A549 (cell line): ENCODE data around the gene CACNA1S. TPM values are rescaled to one million over a fixed set of nuclear protein-coding genes. Genes with fewer than 3 reads are reported as not detected.

Source experiments
- ATAC-seq, 2 experiments: fragments of 200-7000 bp in 1 of 2; fragments of >200 bp in 1 of 2; cut with Nextera tagmentation in 1 of 2; cut with Tn5 transposase in 1 of 2; 3 replicates each; pipeline versions ENCODE4 v1.8.0 to v1.9.1; 2018 to 2020; ENCODE audit warnings: mild to moderate bottlenecking in 1 of 2, moderate library complexity in 1 of 2
- CTCF ChIA-PET: fragments of 300-600 bp; sonication (Branson Sonifier 250); formaldehyde crosslinking; extraction: SDS; loops from one replicate; lab custom pipeline; 2021; ENCODE audit warnings: antibody characterized with exemption, inconsistent platforms; lab: Yijun Ruan, JAX
- POLR2A ChIA-PET: fragments of 350-600 bp; formaldehyde crosslinking; extraction: SDS; loops from one replicate; lab custom pipeline; 2021; ENCODE audit warnings: antibody characterized with exemption, inconsistent platforms; lab: Yijun Ruan, JAX
- DNase-seq, 2 experiments: peaks; one replicate each; pipeline versions ENCODE4 v3.0.0 to v3.0.0-alpha.2; 2011 to 2016; ENCODE audit warnings: low read depth in 1 of 2, low spot score in 1 of 2
- FAIRE-seq: peaks from 2 replicates; lab custom pipeline; 2011; peaks lifted over from hg19 to GRCh38; lab: Jason Lieb, UNC
- H3K27ac ChIP-seq, 2 experiments: fragments of >200 bp; sonication (Bioruptor Twin); formaldehyde crosslinking; 3 replicates each; pipeline ENCODE4 v1.5.1; 2016 to 2017
- H3K4me1 ChIP-seq: fragments of >200 bp; sonication (Bioruptor Twin); formaldehyde crosslinking; 3 replicates; pipeline ENCODE4 v1.6.1; 2016
- H3K4me2 ChIP-seq: fragments of >200 bp; sonication (Bioruptor Twin); formaldehyde crosslinking; 3 replicates; pipeline ENCODE4 v1.6.1; 2016
- H3K4me3 ChIP-seq: fragments of >200 bp; sonication (Bioruptor Twin); formaldehyde crosslinking; 3 replicates; pipeline ENCODE4 v1.5.1; 2016
- H3K9me3 ChIP-seq: fragments of >200 bp; sonication (Bioruptor Twin); formaldehyde crosslinking; 3 replicates; pipeline ENCODE4 v1.6.1; 2016
- BHLHE40 ChIP-seq: IDR thresholded peaks from 2 replicates; pipeline ENCODE4 v1.6.1; 2012; ENCODE audit warnings: low read depth, low read length, inconsistent platforms
- CBX2 ChIP-seq: fragments of 200-600 bp; sonication (generic); IDR thresholded peaks from 2 replicates; pipeline ENCODE4 v1.6.1; 2016; ENCODE audit warnings: low read depth, mild to moderate bottlenecking, borderline replicate concordance
- CHD2 ChIP-seq: fragments of 150-350 bp; IDR thresholded peaks from 2 replicates; pipeline ENCODE4 v1.6.1; 2014; ENCODE audit warnings: low read length; ENCODE audit not compliant: partially characterized antibody
- EHF ChIP-seq: fragments of 250-450 bp; sonication (Bioruptor Pico); IDR thresholded peaks from 2 replicates; pipeline ENCODE4 v1.5.0; 2020; ENCODE audit warnings: mild to moderate bottlenecking
- ESRRA ChIP-seq: fragments of 150-350 bp; IDR thresholded peaks from 2 replicates; pipeline ENCODE4 v1.6.1; 2014; ENCODE audit warnings: mild to moderate bottlenecking, low read length, borderline replicate concordance
- FOSB ChIP-seq: fragments of 250-450 bp; sonication (Bioruptor Pico); IDR thresholded peaks from 2 replicates; pipeline ENCODE4 v1.5.0; 2020; ENCODE audit warnings: mild to moderate bottlenecking, moderate library complexity
- FOSL2 ChIP-seq, 2 experiments: fragments of 450-650 bp in 1 of 2; fragments of >200 bp in 1 of 2; sonication (Bioruptor Twin) in 1 of 2; formaldehyde crosslinking; IDR thresholded peaks; 2 replicates each; pipeline versions ENCODE4 v1.5.0 to v1.6.1; 2016 to 2020; ENCODE audit warnings: mild to moderate bottlenecking in 1 of 2, moderate library complexity in 1 of 2
- HDAC2 ChIP-seq: fragments of 200-600 bp; sonication (generic); IDR thresholded peaks from 2 replicates; pipeline ENCODE4 v1.6.1; 2016
- HOXA7 ChIP-seq: fragments of 250-450 bp; sonication (Bioruptor Pico); IDR thresholded peaks from 2 replicates; pipeline ENCODE4 v1.5.0; 2020; ENCODE audit warnings: mild to moderate bottlenecking, moderate library complexity
- JUN ChIP-seq, 2 experiments: fragments of >200 bp; sonication (Bioruptor Twin); formaldehyde crosslinking; IDR thresholded peaks; 2 replicates in 1 of 2; 3 replicates in 1 of 2; pipeline ENCODE4 v1.6.1; 2016 to 2017
- KDM1A ChIP-seq: fragments of 200-600 bp; sonication (generic); IDR thresholded peaks from 2 replicates; pipeline ENCODE4 v1.6.1; 2016; ENCODE audit warnings: low read depth, mild to moderate bottlenecking
- NFE2L2 ChIP-seq: fragments of 150-350 bp; conservative IDR thresholded peaks from 2 replicates; pipeline ENCODE4 v1.6.1; 2014; ENCODE audit warnings: low read length
- NPAS2 ChIP-seq: fragments of 250-450 bp; sonication (Bioruptor Pico); IDR thresholded peaks from 2 replicates; pipeline ENCODE4 v1.8.0; 2022; ENCODE audit warnings: mild to moderate bottlenecking, moderate library complexity, borderline replicate concordance
- POLR2A ChIP-seq: IDR thresholded peaks from 2 replicates; pipeline ENCODE4 v1.6.1; 2012; ENCODE audit warnings: mild to moderate bottlenecking, low read length
- RCOR1 ChIP-seq: fragments of 150-350 bp; IDR thresholded peaks from 2 replicates; pipeline ENCODE4 v1.6.1; 2014; ENCODE audit warnings: antibody characterized with exemption, low read length, low read depth
- RFX5 ChIP-seq: fragments of 450-650 bp; IDR thresholded peaks from 2 replicates; pipeline ENCODE4 v1.7.1; 2014; ENCODE audit warnings: antibody characterized with exemption, mild to moderate bottlenecking, moderate library complexity
- RNF2 ChIP-seq: fragments of 200-600 bp; sonication (generic); IDR thresholded peaks from 2 replicates; pipeline ENCODE4 v1.6.1; 2016; ENCODE audit warnings: low read depth, mild to moderate bottlenecking, antibody characterized with exemption, moderate library complexity, borderline replicate concordance
- SMC3 ChIP-seq: fragments of >200 bp; sonication (Bioruptor Twin); formaldehyde crosslinking; IDR thresholded peaks from 3 replicates; pipeline ENCODE4 v1.6.1; 2018; ENCODE audit warnings: inconsistent platforms
- SREBF2 ChIP-seq: fragments of 450-650 bp; IDR thresholded peaks from 2 replicates; pipeline ENCODE4 v1.6.1; 2014; ENCODE audit warnings: mild to moderate bottlenecking, moderate library complexity
- TP53 ChIP-seq: fragments of 250-450 bp; sonication (Bioruptor Pico); IDR thresholded peaks from 2 replicates; pipeline ENCODE4 v1.5.0; 2021; ENCODE audit warnings: mild to moderate bottlenecking, moderate library complexity
- ZC3H11A ChIP-seq: fragments of 450-650 bp; IDR thresholded peaks from 2 replicates; pipeline ENCODE4 v1.6.1; 2014; ENCODE audit warnings: antibody characterized with exemption, mild to moderate bottlenecking
- ZFP36 ChIP-seq: fragments of 450-650 bp; IDR thresholded peaks from 2 replicates; pipeline ENCODE4 v1.6.1; 2014; ENCODE audit warnings: borderline replicate concordance; ENCODE audit not compliant: partially characterized antibody
- ZNF302 ChIP-seq: fragments of 250-450 bp; sonication (Bioruptor Pico); IDR thresholded peaks from 2 replicates; pipeline ENCODE4 v1.9.0; 2021; ENCODE audit warnings: inconsistent platforms, mild to moderate bottlenecking, moderate library complexity
- ZSCAN20 ChIP-seq: fragments of 250-450 bp; sonication (Bioruptor Pico); IDR thresholded peaks from 2 replicates; pipeline ENCODE4 v1.8.0; 2022; ENCODE audit warnings: mild to moderate bottlenecking, moderate library complexity
- WGBS: methylation state at CpG from one replicate; pipeline ENCODE4 v1.1.6; 2017; ENCODE audit errors: missing lambda C conversion rate; 5-methylcytosine and 5-hydroxymethylcytosine counted together
- polyA plus RNA-seq, 4 experiments: library from polyadenylated mRNA; depleted of rRNA in 3 of 4; stranded (reverse); fragments of >200 nt; fragmentation: RNase III in 1 of 4; extraction: RNeasy Plus Mini Kit Qiagen cat#74134 plus additional on column Dnase treatment in 1 of 4; gene quantifications; 2 replicates in 3 of 4; 3 replicates in 1 of 4; pipeline ENCODE4 v1.2.3, GENCODE V29; 2011 to 2017
- TF ChIP-seq, protein P1 (sequence below): IDR thresholded peaks from 2 replicates; pipeline ENCODE4 v1.6.1; 2012
- TF ChIP-seq, protein P2 (sequence below): fragments of >200 bp; sonication (Bioruptor Twin); formaldehyde crosslinking; IDR thresholded peaks from 3 replicates; pipeline ENCODE4 v1.5.1; 2016
- TF ChIP-seq, protein P3 (sequence below): fragments of >200 bp; sonication (Bioruptor Twin); formaldehyde crosslinking; IDR thresholded peaks from 3 replicates; pipeline ENCODE4 v1.6.1; 2016
- TF ChIP-seq, protein P4 (sequence below): fragments of >200 bp; sonication (Bioruptor Twin); formaldehyde crosslinking; IDR thresholded peaks from 2 replicates; pipeline ENCODE4 v1.6.1; 2016
- TF ChIP-seq, protein P5 (sequence below): fragments of 450-650 bp; IDR thresholded peaks from 2 replicates; pipeline ENCODE4 v1.6.1; 2014; ENCODE audit warnings: antibody characterized with exemption
- TF ChIP-seq, protein P6 (sequence below): fragments of 250-450 bp; sonication (Bioruptor Pico); IDR thresholded peaks from 2 replicates; pipeline ENCODE4 v1.5.0; 2020; ENCODE audit warnings: low read depth, mild to moderate bottlenecking, moderate library complexity

Gene CACNA1S
- polyA plus RNA-seq, 2 of the 4 experiments (the other 2 are of a cell fraction), result 0.01 TPM; not detected in 1

DNA sequence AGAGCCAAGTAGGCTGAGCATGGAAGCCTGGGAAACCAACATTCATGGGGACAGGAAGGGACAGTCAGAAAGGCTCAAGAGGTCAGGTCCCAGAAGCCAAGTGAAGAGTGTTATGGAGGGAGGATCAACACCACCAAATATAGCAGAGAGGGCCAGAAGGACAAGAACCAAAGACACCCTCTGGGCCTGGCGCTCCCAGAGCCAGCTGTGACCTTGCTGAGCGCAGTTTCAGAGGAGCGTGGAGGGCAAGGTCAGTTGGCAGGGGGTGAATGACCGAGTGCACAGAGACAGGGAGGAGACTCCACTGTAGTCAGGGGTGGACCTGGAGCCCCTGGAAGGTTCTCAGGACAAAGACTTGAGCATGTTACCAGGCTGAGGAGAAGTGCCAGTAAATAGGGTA, 19.2 kb upstream of the CACNA1S start:
- TF ChIP-seq JUN (IDR thresholded peaks at IDR 0.05) (no peak), KDM1A (no peak), RCOR1 (no peak), ESRRA (no peak), HOXA7 (no peak), CBX2 (no peak), FOSB (CRISPR knock-in tag) (no peak), POLR2A (no peak), SMC3 (no peak), RNF2 (no peak), RFX5 (no peak), ZFP36 (no peak), ZC3H11A (no peak), FOSL2 (IDR thresholded peaks at IDR 0.05) (no peak), FOSL2 (CRISPR knock-in tag; IDR thresholded peaks at IDR 0.05) (no peak), NFE2L2 (no peak), TP53 (CRISPR knock-in tag) (no peak)
- TF ChIP-seq, protein P1, sequence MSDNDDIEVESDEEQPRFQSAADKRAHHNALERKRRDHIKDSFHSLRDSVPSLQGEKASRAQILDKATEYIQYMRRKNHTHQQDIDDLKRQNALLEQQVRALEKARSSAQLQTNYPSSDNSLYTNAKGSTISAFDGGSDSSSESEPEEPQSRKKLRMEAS, result no peak
- TF ChIP-seq, protein P2, sequence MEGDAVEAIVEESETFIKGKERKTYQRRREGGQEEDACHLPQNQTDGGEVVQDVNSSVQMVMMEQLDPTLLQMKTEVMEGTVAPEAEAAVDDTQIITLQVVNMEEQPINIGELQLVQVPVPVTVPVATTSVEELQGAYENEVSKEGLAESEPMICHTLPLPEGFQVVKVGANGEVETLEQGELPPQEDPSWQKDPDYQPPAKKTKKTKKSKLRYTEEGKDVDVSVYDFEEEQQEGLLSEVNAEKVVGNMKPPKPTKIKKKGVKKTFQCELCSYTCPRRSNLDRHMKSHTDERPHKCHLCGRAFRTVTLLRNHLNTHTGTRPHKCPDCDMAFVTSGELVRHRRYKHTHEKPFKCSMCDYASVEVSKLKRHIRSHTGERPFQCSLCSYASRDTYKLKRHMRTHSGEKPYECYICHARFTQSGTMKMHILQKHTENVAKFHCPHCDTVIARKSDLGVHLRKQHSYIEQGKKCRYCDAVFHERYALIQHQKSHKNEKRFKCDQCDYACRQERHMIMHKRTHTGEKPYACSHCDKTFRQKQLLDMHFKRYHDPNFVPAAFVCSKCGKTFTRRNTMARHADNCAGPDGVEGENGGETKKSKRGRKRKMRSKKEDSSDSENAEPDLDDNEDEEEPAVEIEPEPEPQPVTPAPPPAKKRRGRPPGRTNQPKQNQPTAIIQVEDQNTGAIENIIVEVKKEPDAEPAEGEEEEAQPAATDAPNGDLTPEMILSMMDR, result no peak
- TF ChIP-seq, protein P3, sequence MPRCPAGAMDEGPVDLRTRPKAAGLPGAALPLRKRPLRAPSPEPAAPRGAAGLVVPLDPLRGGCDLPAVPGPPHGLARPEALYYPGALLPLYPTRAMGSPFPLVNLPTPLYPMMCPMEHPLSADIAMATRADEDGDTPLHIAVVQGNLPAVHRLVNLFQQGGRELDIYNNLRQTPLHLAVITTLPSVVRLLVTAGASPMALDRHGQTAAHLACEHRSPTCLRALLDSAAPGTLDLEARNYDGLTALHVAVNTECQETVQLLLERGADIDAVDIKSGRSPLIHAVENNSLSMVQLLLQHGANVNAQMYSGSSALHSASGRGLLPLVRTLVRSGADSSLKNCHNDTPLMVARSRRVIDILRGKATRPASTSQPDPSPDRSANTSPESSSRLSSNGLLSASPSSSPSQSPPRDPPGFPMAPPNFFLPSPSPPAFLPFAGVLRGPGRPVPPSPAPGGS, result no peak
- TF ChIP-seq, protein P4, sequence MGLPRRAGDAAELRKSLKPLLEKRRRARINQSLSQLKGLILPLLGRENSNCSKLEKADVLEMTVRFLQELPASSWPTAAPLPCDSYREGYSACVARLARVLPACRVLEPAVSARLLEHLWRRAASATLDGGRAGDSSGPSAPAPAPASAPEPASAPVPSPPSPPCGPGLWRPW, result no peak
- no peak overlapping the region for H3K4me3 ChIP-seq
- POLR2A ChIA-PET, result no interaction called here
- FAIRE-seq, result no peak
- H3K9me3 ChIP-seq, result no peaks in the 10 kb centered on the region
- DNase-seq, result no peak
- H3K27ac ChIP-seq, result no peak overlapping the region
- CTCF ChIA-PET, result interaction anchor here (2.4 kb wide), 1 partner anchor 12 kb away, joined by 7 read pairs; no protein-coding TSS in a partner anchor
- H3K4me2 ChIP-seq, result no peak overlapping the region
- WGBS, result 66% methylated on average over 4 of the region's 4 CpGs
- peaks cover 12% of the 10 kb centered on the region; the same call in 2 of the 3 replicates for H3K4me1 ChIP-seq
- ATAC-seq, result no peak

DNA sequence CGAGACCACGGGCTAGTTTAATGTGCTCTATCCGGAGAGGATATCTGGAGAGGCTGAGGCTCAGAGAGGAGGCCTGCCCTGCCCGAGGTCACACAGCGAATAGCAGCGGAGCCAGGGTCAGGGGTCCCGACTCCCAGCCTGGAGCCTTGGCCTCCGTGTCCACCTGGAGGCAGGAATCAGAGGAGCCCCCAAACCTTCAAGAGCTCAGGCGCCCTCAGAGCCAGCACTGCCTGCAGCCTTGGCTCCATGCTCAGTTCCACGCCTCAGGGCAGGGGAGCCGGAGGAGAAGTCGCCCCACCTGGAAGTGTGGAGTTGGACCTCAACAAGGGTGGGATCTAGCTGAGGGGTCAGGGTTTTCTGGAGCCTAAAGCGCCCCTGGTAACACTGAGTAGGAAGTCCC, 16.7 kb upstream of the CACNA1S start:
- ATAC-seq, result no peak
- Histone ChIP-seq H3K9me3 (no peaks in the 10 kb centered on the region), H3K4me3 (no peak overlapping the region), H3K4me1 (peaks cover 16% of the 10 kb centered on the region; the same call in 2 of the 3 replicates), H3K4me2 (no peak overlapping the region), H3K27ac (no peak overlapping the region)
- no peak for FAIRE-seq
- DNase-seq, result no peak
- WGBS, result 81% methylated on average over 10 of the region's 13 CpGs
- CTCF ChIA-PET, result interaction anchor here (1.0 to 1.9 kb wide), 3 partner anchors 12 to 43 kb away, joined by 4 to 6 read pairs (median 5); no protein-coding TSS in a partner anchor
- TF ChIP-seq RCOR1, result no peak
- TF ChIP-seq ZSCAN20, result no peak
- TF ChIP-seq BHLHE40, result no peak
- no peak for TF ChIP-seq ZNF302 (CRISPR knock-in tag)
- TF ChIP-seq, protein P1, result no peak
- TF ChIP-seq, protein P5, sequence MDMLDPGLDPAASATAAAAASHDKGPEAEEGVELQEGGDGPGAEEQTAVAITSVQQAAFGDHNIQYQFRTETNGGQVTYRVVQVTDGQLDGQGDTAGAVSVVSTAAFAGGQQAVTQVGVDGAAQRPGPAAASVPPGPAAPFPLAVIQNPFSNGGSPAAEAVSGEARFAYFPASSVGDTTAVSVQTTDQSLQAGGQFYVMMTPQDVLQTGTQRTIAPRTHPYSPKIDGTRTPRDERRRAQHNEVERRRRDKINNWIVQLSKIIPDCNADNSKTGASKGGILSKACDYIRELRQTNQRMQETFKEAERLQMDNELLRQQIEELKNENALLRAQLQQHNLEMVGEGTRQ, result no peak
- TF ChIP-seq NPAS2 (CRISPR knock-in tag), result no peak
- no peak for TF ChIP-seq HDAC2
- no peak for TF ChIP-seq TP53 (CRISPR knock-in tag)
- TF ChIP-seq CBX2, result no peak
- no peak for TF ChIP-seq SREBF2
- TF ChIP-seq, protein P6, sequence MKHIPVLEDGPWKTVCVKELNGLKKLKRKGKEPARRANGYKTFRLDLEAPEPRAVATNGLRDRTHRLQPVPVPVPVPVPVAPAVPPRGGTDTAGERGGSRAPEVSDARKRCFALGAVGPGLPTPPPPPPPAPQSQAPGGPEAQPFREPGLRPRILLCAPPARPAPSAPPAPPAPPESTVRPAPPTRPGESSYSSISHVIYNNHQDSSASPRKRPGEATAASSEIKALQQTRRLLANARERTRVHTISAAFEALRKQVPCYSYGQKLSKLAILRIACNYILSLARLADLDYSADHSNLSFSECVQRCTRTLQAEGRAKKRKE (CRISPR knock-in tag), result no peak
- TF ChIP-seq EHF, result no peak
- no peak for TF ChIP-seq ZC3H11A
- TF ChIP-seq CHD2, result no peak
- TF ChIP-seq, all 56 proteins: peak for 0
- POLR2A ChIA-PET, result no interaction called here
